COLO668 (cell line): Measurements from ENCODE around the gene BAIAP2L2.
"Not testable (repeated sequence)": the region's sequence is repeated elsewhere in the genome, so short reads cannot be mapped to it uniquely, and the experiment has no call there.

ENCODE experiments used
- DNase-seq: peaks from one replicate; lab custom pipeline; 2025; ENCODE audit not compliant: unreplicated experiment; lab: John Stamatoyannopoulos, UW

The BAIAP2L2 gene

DNA sequence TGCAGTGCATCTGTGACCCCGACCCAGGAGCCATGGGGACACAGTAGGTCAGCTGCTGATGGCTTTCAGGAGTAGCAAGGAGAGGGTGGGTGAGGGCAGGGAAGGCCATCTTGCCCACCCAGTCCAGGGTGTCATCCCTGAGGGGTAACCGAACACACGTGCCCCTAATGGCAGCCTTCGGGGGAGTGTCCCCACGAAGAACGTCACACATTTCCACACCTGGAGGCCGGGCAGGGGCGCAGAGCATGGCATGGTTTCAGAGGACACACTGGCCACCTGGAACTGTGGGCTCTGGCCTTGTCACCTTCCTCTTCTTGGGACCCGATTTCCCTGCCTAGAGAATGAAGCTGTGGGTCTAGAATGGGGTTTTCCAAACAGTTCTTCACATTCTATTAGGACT is 19.4 kb upstream of the BAIAP2L2 start:
- no peak for DNase-seq

DNA sequence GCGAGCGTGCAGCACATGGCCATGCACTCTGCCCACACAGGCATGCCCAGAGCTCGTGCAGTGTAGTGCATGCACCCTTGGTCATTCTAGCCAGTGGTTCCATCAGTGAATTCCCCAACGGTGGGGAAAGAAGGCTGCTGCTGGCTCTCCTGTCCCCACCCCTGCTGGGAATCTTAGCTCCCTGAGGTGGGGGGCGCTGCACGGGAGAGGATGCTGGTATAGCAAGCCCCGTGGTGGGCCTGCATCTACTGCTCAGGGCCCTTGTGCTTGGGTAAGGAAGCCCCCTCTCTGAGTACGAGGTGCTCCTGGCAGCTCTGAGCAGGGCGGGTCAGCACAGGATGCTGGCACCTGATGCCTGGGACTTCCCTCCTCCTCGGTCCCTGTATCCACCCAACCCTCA is 18.5 kb upstream of the BAIAP2L2 start:
- no peak for DNase-seq

GRCh38 chr22:38127869-38128268 is 17.4 kb upstream of the BAIAP2L2 start:
- no peak for DNase-seq

DNA sequence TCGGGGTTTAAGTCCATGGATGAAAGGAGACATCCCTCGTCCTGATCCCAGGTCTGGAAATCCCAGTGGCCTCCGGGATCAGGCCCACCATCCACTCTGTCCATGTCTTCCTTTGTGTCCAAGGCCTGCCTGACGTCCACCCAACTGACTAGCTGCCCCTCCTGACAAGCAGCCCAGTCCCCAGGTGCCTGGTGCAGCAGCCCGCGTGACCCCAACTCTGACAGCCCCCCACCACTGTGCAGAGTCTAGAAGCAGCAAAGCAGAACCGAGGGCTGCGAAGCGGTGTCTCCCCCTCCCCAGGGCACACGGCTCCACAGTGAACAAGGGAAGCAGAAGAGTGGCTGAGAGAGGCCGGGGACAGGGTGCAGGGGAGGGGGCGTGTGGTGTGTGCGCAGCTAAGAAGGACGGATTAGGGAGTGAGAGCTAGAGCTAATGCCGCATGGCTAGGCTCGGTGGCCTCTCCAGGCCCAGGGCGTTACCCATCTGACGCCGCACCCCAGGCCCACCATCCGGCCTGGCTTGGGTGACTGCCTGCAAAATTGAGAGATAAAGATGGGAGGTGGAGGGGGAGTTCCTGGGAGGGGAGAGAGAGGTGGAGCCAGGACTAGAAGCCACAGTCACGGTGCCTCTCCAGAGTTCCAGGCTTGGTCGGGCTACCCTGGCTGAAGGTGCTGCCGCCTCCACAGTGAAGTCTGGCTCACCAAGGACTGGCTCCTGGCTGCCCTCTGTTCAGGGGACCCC is 16.6 kb upstream of the BAIAP2L2 start:
- DNase-seq = no peak

DNA sequence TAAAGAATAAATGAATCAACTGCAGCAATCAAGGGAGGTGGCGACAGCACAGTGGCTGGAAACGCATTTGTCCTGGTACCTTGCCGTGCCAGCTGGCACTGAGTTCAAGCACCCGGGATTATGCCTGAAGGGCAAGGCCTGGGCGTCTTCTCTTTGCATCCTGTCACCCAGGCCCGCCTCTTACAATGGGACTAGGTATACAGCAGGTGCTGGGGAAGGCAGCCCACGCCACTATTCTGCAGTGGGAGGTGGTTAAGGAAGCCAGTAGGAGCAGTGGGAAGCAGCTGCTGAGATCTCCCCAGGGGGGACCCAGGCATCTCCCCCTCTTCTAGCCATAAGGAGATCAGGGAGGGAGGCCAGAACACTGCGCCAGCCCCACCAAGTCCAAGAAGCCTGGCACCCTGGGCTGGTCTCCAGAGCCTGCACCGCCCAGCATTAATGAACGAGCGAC is 15.3 kb upstream of the BAIAP2L2 start:
- DNase-seq = no peak

- DNase-seq = no peak
Observed at GRCh38 chr22:38125038-38125610, 14.6 kb upstream of the BAIAP2L2 start.

- DNase-seq = peak; percentile 23
Observed at GRCh38 chr22:38124236-38124974, 13.9 kb upstream of the BAIAP2L2 start.

DNA sequence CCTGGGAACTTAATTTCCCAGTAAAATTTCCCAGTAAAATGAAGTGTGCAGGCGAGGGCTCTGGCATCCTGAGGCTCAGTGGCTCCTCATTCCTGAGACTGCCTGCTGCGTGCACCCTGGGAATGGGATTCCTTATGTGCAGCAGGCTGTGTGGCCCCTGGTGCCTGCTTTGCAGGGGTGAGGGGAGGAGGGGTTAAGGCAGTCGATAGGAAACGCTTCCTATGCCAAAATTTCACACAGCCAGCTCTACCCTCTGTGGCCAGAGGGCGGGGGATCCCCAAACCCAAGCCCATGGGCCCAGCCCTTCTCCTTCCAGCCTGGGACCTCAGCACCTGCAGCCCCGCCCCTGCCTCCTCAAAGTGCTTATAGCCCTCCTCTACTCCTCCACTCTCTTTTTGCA is 12.1 kb upstream of the BAIAP2L2 start:
- DNase-seq = no peak

DNA sequence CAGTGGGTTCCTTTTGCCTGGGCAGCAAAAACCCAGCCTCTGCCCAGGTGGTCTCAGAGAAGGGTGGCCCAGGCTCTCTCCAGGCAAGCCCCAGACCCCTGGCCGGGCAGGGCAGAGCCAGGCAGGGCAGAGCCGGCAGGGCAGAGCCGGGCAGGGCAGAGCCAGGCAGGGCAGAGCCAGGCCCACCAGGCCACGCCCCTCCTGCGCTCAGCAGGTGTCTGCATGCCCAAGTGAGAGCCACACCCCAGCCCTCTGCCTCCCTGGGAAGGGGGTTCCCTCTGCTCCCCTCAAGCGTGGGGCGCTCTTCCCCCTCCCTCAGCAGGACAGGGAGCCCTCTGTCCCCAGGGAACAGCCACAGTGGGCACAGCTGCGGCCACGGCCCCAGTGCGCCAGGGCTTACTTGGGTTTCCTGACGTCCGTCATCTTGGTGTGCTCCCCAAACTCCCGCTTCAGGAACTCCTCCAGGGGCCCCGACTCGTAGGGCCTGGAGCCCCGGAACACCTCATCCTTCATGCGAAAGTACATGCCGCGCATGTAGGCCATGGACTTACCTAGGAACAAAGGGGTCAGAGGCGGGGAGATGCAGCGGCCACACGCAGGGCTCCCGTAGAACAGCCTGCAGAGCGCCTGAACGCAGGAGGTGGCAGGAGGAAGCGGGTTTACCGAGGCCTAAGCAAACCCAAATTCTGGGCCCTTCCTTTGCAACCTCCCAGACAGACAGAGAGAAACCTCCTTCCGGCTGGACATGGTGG is 10.1 kb upstream of the BAIAP2L2 start:
- DNase-seq = no peak

DNA sequence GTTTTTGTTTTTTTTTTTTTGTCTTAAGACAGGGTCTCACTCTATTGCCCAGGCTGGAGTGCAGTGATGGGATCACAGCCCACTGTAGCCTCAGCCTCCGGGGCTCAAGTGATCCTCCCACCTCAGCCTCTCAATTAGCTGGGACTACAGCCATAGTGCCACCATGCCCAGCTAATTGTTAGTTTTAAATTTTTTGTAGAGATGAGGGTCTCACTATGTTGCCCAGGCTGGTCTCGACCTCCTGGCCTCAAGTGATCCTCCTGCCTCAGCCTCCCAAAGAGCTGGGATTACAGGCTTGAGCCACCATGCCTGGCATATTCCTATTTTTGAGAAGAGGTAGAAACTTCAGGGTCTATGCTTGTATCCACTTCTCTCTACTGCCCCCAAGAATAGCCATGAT is 8.3 kb upstream of the BAIAP2L2 start:
- not testable (repeated sequence) for DNase-seq

DNA sequence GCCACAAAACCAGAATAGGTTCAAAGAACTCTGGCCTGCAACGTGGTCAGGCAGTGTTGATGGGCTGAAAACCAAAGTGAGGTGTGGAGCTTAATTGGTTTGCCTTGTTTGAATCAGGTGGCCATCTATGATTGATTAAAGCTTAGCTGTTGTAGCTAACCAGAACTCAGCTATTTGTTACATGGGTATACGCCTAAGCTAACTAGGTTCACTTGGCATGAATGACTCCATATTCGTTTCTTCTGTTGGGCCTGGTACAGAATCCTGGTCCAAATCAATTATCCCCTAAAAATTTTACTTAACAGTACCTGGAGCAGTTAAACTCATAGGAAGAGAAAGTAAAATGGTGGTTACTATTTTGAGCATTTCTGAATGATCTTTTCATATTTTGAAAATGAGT is 7.7 kb upstream of the BAIAP2L2 start:
- DNase-seq = no peak

GRCh38 chr22:38117556-38117955 is 7.1 kb upstream of the BAIAP2L2 start:
- DNase-seq = not testable (repeated sequence)

- no peak for DNase-seq
Observed at GRCh38 chr22:38115423-38116205, 5.1 kb upstream of the BAIAP2L2 start.

GRCh38 chr22:38114484-38115398 is 4.3 kb upstream of the BAIAP2L2 start:
- DNase-seq = peak; percentile 82

DNA sequence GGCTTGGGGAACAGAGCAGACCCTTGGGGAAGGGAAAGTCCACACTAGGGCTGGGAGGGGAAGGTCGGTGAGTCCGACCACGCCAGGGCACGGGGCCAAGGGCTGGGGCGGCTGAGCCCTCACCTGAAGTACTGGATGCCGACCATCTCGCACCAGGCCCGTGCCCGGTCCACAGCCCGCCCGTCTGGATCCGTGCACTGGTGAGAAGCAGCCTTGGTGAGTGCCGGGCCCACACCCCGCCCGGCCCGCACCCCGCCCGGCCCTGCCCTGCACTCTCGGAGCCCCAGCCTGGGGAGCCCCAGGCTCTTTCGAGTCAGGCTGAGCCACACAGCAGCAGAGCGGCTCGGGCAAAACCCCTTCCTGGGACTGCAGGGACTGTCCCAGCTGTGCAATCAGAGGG is 1.9 kb upstream of the BAIAP2L2 start:
- no peak for DNase-seq

DNA sequence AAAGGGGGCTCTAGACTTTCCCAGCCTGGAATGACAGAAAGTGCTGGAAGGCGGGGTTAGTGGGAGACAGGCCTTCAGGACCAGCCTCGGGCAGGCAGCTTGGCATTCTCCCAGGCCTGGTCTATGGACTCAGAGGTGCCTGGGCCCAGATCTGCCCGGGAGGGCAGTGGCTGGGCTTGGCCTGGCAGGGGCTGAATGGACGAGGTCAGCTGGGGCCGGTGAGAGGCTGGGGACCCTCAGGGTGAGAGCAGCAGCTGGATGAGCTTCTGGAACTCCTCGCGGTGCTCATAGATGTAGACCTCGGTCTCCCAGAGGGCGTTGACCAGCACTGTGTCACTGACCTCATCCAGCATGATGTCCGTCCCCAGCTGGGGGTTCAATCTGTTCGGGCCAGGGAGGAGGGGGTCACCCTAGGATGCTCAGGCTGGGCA is 1.5 kb upstream of the BAIAP2L2 start:
- no peak for DNase-seq

GRCh38 chr22:38110863-38111852 is 674 bp upstream of the BAIAP2L2 start:
- peak; percentile 81 for DNase-seq

- peak; percentile 37 for DNase-seq
Observed at GRCh38 chr22:38109371-38110001, 998 bp downstream of the BAIAP2L2 start.
